HG02840 (cell line): ENCODE measurements around the gene GPSM3.
"Not testable (repeated sequence)": the region's sequence is repeated elsewhere in the genome, so short reads cannot be mapped to it uniquely, and the experiment has no call there.

ENCODE experiments used
- ATAC-seq: cut with Tn5 transposase; IDR thresholded peaks from one replicate; pipeline ENCODE4 v1.9.1; 2021; ENCODE audit warnings: mild to moderate bottlenecking, moderate library complexity, moderate number of reproducible peaks; ENCODE audit not compliant: unreplicated experiment, low FRiP score

Gene GPSM3

GRCh38 chr6:32203426-32204267 lies 11.2 kb upstream of the GPSM3 start:
- no peak for ATAC-seq

- ATAC-seq = no peak
Observed at GRCh38 chr6:32202186-32202585, 9.7 kb upstream of the GPSM3 start.

GRCh38 chr6:32200711-32201475 lies 8.4 kb upstream of the GPSM3 start:
- ATAC-seq = no peak

GRCh38 chr6:32198866-32199265 lies 6.4 kb upstream of the GPSM3 start:
- ATAC-seq = no peak

GRCh38 chr6:32198345-32198696 lies 5.9 kb upstream of the GPSM3 start:
- no peak for ATAC-seq

GRCh38 chr6:32196682-32197616 lies 4.5 kb upstream of the GPSM3 start:
- no peak for ATAC-seq

GRCh38 chr6:32195902-32196681 lies 3.6 kb upstream of the GPSM3 start:
- peak; percentile 70 for ATAC-seq

- peak; percentile 73 for ATAC-seq
Observed at GRCh38 chr6:32195652-32195901, 3.1 kb upstream of the GPSM3 start.

GRCh38 chr6:32194825-32195651 lies 2.6 kb upstream of the GPSM3 start:
- ATAC-seq = no peak

GRCh38 chr6:32194388-32194787 lies 1.9 kb upstream of the GPSM3 start:
- no peak for ATAC-seq

- ATAC-seq = not testable (repeated sequence)
Observed at GRCh38 chr6:32193096-32193495, 653 bp upstream of the GPSM3 start.

- no peak for ATAC-seq
Observed at GRCh38 chr6:32191696-32192607, 491 bp downstream of the GPSM3 start.

- ATAC-seq = no peak
Observed at GRCh38 chr6:32190911-32191677, 1.3 kb downstream of the GPSM3 start.

GRCh38 chr6:32190054-32190851 lies 2.2 kb downstream of the GPSM3 start, which contains the start of gene PBX2:
PBX2 (minus strand) TSS chr6:32190202; CDS start chr6:32189915, 287 bp downstream.
- ATAC-seq = peak; percentile 46

- no peak for ATAC-seq
Observed at GRCh38 chr6:32189742-32190053, 2.7 kb downstream of the GPSM3 start.

GRCh38 chr6:32189069-32189741 lies 3.2 kb downstream of the GPSM3 start:
- ATAC-seq = no peak
